Lung (tissue), 12 donors: ENCODE results near the gene TFF3. TPM values are rescaled to one million over a fixed set of nuclear protein-coding genes. Genes with fewer than 3 reads are reported as not detected.

Experiments
- ATAC-seq: fragments of 200-7000 bp; cut with Tn5 transposase; one replicate; pipeline ENCODE4 v1.9.1; 2020; ENCODE audit warnings: moderate number of reproducible peaks; ENCODE audit not compliant: insufficient read depth, low FRiP score
- DNase-seq, 3 donors: peaks; one replicate each; pipeline ENCODE4 v3.0.0-alpha.2; 2013 to 2017
- H3K27ac ChIP-seq, 2 donors: one replicate each; pipeline ENCODE4 v1.5.1; 2013; ENCODE audit warnings: mild to moderate bottlenecking in 2 of 2, moderate library complexity in 2 of 2, control low read depth in 1 of 2, inconsistent platforms in 1 of 2, low read depth in 1 of 2, low read length in 1 of 2
- H3K27me3 ChIP-seq, 3 donors: one replicate each; pipeline ENCODE4 v1.5.1; 2013; ENCODE audit warnings: low read length in 2 of 3; ENCODE audit not compliant: control insufficient read depth in 3 of 3, insufficient read depth in 3 of 3
- H3K36me3 ChIP-seq, 4 donors: one replicate each; pipeline ENCODE4 v1.5.1; 2013; ENCODE audit warnings: low read length in 4 of 4, mild to moderate bottlenecking in 1 of 4, moderate library complexity in 1 of 4; ENCODE audit not compliant: control insufficient read depth in 4 of 4, insufficient read depth in 4 of 4
- H3K4me1 ChIP-seq, 5 donors: one replicate each; pipeline ENCODE4 v1.5.1; 2013; ENCODE audit warnings: low read length in 5 of 5, mild to moderate bottlenecking in 2 of 5, moderate library complexity in 1 of 5; ENCODE audit not compliant: control insufficient read depth in 5 of 5, insufficient read depth in 5 of 5
- H3K4me3 ChIP-seq: one replicate; pipeline ENCODE4 v1.5.1; 2013; ENCODE audit warnings: mild to moderate bottlenecking, control low read depth, moderate library complexity
- H3K9ac ChIP-seq, 2 donors: one replicate each; pipeline ENCODE4 v1.5.1; 2013; ENCODE audit warnings: low read length in 2 of 2, control low read depth in 1 of 2; ENCODE audit not compliant: insufficient read depth in 1 of 2
- H3K9me3 ChIP-seq, 4 donors: one replicate each; pipeline ENCODE4 v1.5.1; 2013; ENCODE audit warnings: low read length in 3 of 4, mild to moderate bottlenecking in 1 of 4, moderate library complexity in 1 of 4; ENCODE audit not compliant: control insufficient read depth in 4 of 4, insufficient read depth in 3 of 4
- WGBS, 2 donors: extraction: QIAGEN DNeasy Blood & Tissue Kit; methylation state at CpG; one replicate each; pipeline ENCODE4 v1.1.7; 2013; 5-methylcytosine and 5-hydroxymethylcytosine counted together
- polyA plus RNA-seq, 2 donors: library from polyadenylated mRNA; stranded (reverse); fragments of 200-250 nt; gene quantifications; one replicate each; pipeline ENCODE4 v1.2.1, GENCODE V29; 2013
- total RNA-seq, 2 donors: library from RNA; depleted of rRNA in 1 of 2; stranded (reverse); fragments of >200 nt in 1 of 2; gene quantifications; one replicate each; pipeline ENCODE4 v1.2.1, GENCODE V29; 2014 to 2021
- TF ChIP-seq, protein P1 (sequence below): IDR thresholded peaks from 2 replicates; pipeline ENCODE4 v1.5.1; 2012; ENCODE audit warnings: mild to moderate bottlenecking; ENCODE audit errors: control extremely low read depth, extremely low read depth
- donor health status: control.
- donor health status: control.
- donor health status: Bipolar disorder and iron deficiency.
- donor health status: healthy.
- donor health status: DM: yes; HTN: yes; CAD: no.

The TFF3 gene
- total and polyA plus RNA-seq, 4 donors: 23.9 to 54.0 (median 34.3) TPM

DNA sequence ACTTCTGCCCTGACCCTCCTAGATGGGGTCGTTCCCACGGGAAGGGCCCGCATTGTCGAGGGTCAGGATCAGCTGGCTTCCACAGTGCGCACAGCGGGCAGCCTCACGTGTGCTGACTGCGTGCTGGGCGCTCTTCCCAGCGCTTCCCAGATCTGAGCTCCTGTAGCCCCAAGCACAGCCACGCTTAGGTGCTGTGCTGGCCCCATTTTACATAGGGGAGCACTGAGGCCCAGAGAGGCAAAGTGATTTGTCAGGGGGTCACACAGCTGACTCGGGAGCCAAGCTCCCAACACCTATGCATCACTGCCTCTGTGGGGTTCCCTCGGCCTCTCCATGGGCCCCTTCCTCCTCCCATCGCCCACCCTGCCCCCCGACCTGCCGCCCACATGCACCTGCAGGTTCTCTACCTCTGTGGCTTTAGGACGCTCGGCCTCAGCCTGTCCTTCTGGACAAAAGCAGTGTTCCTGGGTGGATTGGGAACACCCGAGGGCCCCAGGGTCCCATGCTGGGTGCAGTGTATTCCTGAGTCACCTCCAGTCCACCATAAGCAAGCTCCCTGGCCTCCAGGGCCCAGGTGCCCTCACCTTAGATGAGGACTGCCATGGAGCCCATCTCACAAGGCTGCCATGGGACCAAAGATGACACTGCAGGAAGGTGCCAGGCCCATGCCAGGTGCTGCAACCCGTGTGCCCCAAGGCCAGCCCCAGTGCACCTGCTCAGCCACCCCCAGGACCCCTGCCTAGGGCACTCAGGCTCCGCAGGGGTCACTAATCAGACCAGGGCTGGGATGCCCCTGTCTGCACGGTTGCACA, 23.3 kb downstream of the TFF3 start:
- H3K27me3 ChIP-seq: no peaks in the 10 kb centered on the region
- H3K9ac ChIP-seq: no peak overlapping the region
- ATAC-seq (no peak), DNase-seq (no peak)
- 93 to 95% methylated on average over 22 of the region's 22 CpGs for WGBS, 2 donors
- peaks cover 0 to 4% (median 1%) of the 10 kb centered on the region in 4 donors for H3K9me3 ChIP-seq
- peaks cover 0 to 61% (median 8%) of the 10 kb centered on the region in 4 donors for H3K36me3 ChIP-seq
- H3K27ac ChIP-seq: no peak overlapping the region
- H3K4me3 ChIP-seq: no peak overlapping the region
- TF ChIP-seq, protein P1, sequence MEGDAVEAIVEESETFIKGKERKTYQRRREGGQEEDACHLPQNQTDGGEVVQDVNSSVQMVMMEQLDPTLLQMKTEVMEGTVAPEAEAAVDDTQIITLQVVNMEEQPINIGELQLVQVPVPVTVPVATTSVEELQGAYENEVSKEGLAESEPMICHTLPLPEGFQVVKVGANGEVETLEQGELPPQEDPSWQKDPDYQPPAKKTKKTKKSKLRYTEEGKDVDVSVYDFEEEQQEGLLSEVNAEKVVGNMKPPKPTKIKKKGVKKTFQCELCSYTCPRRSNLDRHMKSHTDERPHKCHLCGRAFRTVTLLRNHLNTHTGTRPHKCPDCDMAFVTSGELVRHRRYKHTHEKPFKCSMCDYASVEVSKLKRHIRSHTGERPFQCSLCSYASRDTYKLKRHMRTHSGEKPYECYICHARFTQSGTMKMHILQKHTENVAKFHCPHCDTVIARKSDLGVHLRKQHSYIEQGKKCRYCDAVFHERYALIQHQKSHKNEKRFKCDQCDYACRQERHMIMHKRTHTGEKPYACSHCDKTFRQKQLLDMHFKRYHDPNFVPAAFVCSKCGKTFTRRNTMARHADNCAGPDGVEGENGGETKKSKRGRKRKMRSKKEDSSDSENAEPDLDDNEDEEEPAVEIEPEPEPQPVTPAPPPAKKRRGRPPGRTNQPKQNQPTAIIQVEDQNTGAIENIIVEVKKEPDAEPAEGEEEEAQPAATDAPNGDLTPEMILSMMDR: no peak
- H3K4me1 ChIP-seq: no peaks in the 10 kb centered on the region

GRCh38 chr21:42291003-42291750, 24.0 kb downstream of the TFF3 start:
- H3K27me3 ChIP-seq: no peaks in the 10 kb centered on the region
- H3K9me3 ChIP-seq: peaks cover 0 to 4% (median 1%) of the 10 kb centered on the region in 4 donors
- DNase-seq (no peak), ATAC-seq (no peak)
- H3K4me3 ChIP-seq: no peak overlapping the region
- TF ChIP-seq, protein P1: no peak
- 93 to 95% methylated on average over 31 to 35 of the region's 35 CpGs for WGBS, 2 donors
- H3K36me3 ChIP-seq: peaks cover 0 to 63% (median 7%) of the 10 kb centered on the region in 4 donors
- H3K9ac ChIP-seq: no peak overlapping the region
- H3K27ac ChIP-seq: no peak overlapping the region
- H3K4me1 ChIP-seq: no peaks in the 10 kb centered on the region

GRCh38 chr21:42290505-42290904, 24.7 kb downstream of the TFF3 start:
- peaks cover 0 to 4% (median 1%) of the 10 kb centered on the region in 4 donors for H3K9me3 ChIP-seq
- ATAC-seq (no peak), DNase-seq (no peak)
- peaks cover 0 to 58% (median 8%) of the 10 kb centered on the region in 4 donors for H3K36me3 ChIP-seq
- no peak overlapping the region for H3K9ac ChIP-seq
- no peak overlapping the region for H3K4me3 ChIP-seq
- no peaks in the 10 kb centered on the region for H3K4me1 ChIP-seq
- 45 to 52% methylated on average over 3 of the region's 3 CpGs for WGBS, 2 donors
- H3K27ac ChIP-seq: no peak overlapping the region
- H3K27me3 ChIP-seq: no peaks in the 10 kb centered on the region
- TF ChIP-seq, protein P1: no peak
